Measurements from ENCODE around the gene ARID3B.
"Not testable (repeated sequence)": the region's sequence is repeated elsewhere in the genome, so short reads cannot be mapped to it uniquely, and the experiment has no call there.

ARID3B gene, protein sequence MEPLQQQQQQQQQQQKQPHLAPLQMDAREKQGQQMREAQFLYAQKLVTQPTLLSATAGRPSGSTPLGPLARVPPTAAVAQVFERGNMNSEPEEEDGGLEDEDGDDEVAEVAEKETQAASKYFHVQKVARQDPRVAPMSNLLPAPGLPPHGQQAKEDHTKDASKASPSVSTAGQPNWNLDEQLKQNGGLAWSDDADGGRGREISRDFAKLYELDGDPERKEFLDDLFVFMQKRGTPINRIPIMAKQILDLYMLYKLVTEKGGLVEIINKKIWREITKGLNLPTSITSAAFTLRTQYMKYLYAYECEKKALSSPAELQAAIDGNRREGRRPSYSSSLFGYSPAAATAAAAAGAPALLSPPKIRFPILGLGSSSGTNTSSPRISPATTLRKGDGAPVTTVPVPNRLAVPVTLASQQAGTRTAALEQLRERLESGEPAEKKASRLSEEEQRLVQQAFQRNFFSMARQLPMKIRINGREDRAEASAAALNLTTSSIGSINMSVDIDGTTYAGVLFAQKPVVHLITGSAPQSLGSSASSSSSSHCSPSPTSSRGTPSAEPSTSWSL

DNA sequence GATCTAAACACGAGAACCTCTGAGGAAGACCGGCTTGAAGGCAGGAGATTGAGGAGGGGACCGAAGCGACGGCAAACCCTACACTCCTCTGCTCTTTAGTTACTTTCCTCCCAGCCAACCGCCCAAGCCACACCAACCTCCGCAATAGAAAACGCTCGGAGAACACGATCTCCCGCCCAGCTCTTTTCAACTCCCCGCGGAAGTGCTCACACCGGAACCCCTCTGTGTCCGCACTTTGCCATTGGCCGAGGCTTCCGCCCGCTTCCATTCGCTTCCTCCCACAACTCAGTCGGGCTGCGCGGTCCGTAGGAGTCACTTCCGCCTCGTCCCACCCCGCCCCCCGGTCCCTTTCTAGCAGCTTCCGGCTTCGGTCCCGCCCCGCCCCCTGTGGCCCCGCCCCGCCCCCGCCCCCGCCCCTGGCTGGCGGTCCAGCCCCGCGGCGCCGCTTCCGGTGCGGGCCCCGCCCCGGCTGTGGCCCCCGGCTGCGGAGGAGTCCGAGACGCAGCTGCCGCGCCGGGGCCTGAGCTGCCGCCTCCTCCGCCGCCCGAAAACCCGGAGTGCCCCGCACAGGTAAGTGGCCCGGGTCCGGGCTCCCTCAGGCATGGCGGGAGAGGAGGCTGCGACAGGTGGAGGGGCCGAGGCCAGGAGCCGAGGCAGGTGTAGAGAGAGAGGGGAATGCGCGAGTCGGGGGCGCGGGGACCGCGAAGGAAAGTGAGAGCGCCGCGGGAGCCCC, at the start of gene ARID3B:
Gene ARID3B (plus strand): TSS at position 460 of the 733 bp plus-strand sequence. CDS start 2,717 bp downstream, outside the sequence.
- peak; percentile 94 to 98 for DNase-seq

DNA sequence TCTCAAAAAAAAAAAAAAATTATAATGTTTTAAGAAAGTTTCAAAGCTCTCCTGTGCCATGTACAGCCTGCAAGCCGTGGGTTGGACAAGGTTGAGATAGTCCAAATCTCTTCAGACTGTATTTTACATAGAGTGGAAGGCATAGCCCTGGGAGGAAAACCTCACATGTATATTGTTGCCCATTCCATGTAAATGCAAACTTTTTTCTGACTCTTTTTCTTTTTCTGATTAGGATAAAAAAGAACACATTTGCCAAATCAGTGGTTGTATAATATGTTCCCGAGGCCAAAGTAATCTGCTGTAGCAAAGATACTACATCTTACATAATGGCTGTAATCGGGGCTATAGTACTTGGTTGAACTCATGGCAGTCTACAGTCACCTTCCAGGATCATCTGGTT, 44.4 kb upstream of the ARID3B start:
- no peak for DNase-seq

DNA sequence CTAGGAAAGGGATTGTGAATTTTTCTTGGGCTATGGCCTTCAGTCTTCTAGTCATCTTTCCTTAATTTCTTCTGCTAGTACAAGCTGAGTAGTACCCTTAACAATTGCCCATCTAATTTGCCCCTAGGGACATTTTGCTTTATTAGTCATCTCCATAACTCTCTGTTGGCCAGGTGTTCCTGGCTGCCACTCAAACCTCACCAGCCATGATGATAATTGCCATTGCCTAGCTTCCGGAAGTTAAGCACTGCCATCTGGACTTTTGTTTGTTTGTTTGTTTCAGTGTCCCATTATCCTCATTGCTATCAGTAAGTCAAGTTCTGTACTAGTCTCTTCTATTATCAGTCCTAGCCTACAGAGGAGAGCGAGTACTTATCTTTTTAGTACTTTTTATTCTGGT, 43.4 kb upstream of the ARID3B start:
- DNase-seq = no peak

DNA sequence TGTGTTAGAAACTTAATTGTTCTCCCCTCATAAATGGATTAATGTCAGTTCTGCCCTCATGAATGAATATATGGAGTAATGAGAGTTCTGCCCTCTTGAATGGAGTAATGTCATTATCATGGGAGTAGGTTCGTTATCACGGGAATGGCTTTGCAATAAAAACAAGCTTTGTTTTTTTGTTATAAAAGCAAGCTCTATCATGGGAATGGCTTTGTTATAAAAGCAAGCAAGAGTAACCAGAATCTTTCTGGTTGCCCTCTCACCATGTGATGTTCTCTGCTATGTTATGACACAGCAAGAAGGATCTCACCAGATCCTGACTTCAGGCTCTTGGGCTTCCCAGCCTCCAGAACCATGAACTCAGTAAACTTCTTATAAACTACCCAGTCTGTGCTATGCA, 41.7 kb upstream of the ARID3B start:
- no peak for DNase-seq

DNA sequence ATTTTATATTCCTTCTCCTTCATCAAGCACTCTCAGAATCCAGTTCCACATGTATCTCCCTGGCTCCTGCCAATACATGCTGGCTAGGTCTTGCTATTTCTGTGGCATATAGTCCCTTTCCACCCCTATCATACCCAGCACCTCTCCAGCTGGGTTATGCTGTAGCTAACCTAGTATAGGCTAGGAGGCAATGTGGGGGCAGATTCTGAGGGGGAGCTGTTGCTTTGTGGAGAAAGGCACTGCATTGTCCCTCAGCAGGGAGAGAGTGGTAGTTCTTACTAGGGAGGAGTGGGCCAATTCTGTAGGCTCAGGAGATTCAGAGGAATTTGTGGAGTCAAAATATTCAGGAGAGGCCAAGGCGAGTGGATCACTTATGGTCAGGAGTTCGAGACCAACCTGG, 40.6 kb upstream of the ARID3B start:
- no peak for DNase-seq

DNA sequence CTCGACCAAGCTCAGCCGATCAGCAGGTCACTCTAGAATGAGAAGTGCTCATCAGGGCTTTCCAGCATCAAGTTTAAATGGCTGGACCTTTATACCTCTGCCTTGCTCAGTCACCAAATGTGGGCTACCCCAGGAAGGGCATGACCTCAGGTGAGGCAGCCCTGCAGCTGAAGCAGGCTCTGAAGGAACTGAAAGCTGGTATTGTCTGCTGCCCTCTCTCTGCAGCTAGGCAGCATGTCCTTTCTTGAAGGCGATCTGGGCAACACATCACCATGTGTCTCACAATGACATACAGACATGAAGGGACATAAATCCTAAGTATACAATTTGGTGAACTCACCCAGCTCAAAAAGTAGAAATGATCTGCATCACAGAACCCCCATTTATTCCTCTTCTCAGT, 38.7 kb upstream of the ARID3B start:
- DNase-seq = no peak

DNA sequence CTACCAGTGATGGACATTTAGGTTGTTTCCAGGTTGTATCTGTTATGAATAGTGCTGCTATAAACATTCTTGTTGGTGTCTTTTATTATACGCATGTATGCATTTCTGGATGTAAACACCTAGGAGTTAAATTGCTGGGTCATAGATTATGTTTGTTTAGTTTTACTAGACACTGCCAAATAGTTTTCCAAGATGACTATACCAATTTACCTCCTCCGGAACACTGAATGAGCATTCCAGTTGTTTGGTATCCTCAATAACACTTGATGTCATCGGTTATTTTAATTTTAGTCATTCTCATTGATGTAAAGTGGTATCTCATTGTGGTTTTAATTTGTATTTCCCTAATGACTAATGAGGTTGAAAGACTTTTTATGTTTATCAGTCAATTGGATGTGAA, 36.6 kb upstream of the ARID3B start:
- no peak for DNase-seq

DNA sequence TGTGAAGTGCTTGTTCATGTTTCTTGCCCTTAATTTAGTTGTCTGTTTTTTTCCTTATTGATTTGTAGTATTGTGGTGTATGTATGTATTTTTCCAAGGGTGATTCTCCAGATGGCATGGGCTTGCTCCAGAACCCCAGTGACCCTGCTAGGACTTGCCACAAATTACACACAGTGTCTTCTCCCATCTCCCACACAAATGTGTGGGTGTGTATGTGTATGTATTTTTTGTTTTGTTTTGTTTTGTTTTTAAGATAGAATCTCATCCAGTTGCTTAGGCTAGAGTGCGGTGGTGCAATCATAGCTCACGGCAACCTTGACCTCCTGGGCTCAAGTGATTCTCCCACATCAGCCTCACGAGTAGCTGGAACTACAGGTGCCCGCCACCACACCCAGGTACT, 36.2 kb upstream of the ARID3B start:
- DNase-seq = no peak

DNA sequence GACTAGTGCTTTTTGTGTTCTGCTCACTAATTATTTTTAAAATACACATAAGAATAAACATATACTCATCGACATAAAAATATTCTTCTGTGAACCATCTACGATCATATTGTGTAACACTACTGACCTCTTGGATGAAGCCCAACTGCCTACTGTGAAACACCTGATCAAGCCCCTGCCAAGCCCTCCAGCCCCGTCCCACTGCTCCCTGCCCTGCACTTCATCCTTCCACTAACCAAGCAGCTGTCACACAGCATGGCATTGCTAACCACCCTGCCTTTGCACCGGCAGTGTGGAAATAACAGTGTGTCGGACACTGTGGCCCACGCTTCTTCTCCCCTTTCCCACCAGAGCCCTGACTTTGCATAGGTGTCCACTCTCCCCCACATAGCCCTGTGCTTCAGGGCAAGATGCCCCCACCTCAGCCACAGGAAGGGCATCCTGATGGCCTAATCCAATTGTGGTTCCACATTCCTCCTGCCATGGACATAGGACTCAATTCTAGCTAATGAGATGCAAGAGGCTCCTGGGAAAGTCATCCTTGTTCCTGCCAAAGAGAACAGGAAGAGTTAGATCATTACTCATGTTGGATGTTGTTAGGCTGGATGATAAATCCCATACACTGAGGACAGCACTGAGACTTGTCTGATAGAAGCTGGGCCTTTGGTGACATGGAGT, 35.0 kb upstream of the ARID3B start:
- no peak for DNase-seq

DNA sequence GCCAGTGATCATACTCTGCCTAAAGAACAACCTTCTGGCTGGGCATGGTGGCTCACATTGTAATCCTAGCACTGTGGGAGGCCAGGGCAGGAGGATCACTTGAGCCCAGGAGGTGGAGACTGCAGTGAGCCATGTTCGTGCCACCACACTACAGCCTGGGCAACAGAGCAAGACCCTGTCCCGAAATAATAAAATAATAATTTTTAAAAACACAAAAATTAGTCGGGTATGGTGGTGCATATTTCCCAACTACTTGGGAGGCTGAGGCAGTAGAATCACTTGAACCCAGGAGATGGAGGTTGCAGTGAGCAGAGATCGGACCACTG, 34.5 kb upstream of the ARID3B start:
- DNase-seq = no peak

DNA sequence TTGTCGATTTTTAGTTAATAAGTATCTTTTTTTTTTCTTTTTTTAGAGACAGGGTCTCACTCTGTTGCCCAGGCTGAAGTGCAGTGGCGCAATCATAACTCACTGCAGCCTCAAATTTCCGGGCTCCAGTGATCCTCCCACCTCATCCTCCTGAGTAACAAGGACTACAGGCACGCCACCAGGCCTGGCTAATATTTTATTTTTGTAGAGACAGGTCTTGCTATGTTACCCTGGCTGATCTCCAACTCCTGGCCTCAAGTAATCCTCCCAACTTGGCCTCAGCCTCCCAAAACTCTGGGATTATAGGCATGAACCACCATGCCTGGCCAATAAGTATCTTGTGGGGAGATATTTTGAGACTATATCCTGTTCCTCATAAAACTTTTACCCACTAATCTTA, 29.4 kb upstream of the ARID3B start:
- DNase-seq = no peak

DNA sequence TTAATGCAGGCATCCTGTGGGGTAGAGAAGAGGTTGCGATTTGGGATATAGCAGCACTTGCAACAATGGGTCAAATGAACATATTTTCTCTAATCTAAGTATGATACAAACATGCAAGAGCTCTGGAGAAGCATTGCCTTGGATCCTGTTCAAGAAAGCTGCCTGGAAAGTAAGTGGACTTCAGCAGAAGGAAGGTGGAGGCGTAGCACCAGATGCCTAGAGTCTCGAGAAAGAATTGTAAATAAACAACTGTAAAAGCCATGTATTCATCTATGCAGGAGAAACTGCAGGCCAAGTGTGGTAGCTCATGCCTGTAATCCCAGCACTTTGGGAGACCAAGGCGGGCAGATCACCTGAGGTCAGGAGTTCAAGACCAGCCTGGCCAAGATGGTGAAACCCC, 27.0 kb upstream of the ARID3B start:
- not testable (repeated sequence) for DNase-seq

DNA sequence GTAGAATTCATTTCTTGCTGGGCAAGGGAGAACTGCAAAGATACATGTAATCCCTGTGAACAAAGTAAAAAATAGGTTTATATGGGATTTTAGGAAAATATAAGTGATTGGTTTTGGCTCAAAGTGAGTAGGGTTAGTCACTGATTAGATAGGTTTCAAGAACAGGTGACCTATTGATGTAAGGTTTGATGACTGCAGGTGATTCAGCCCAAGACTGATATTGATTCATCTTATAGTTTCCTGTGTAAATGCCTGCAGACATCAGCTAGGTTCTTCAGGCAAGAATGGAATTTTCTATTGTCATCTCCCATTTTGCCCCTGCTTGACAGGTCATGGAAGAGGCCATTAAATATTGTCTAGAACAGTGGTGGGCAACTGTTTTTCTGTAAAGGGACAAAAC, 23.9 kb upstream of the ARID3B start:
- DNase-seq = no peak

DNA sequence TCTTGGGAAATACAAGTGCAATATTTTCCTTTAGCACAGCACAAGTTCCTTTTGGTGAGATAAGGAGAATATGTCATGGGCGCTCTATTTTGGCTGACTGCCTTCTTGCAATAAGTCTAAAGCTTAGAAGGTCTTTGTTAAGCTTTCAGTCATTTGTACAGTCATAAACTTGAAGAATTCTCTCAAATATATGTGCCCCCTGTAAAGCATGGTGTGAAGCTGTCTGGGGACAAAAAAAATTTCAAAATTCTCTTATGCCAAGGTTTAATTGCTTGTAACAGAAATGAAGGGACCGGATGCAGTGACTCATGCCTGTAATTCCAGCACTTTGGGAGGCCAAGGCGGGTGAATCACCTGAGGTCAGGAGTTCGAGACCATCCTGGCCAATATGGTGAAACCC, 21.7 kb upstream of the ARID3B start:
- peak in 1 of 2 experiments; percentile 35 for DNase-seq

DNA sequence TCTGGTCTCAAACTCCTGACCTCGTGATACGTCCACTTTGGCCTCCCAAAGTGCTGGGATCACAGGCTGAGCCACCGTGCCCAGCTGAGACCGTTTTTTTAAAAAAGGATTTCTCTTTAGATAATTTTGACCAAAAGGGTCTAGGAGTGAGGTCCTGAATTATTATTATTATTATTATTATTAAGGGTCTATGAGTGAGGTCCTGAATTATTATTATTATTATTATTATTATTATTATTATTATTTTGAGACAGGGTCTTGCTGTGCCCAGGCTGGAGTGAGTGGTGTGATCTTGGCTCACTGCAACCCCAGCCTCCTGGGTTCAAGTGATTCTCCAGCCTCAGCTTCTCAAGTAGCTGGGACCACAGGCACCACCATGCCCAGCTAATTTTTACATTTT, 20.6 kb upstream of the ARID3B start:
- no peak for DNase-seq

DNA sequence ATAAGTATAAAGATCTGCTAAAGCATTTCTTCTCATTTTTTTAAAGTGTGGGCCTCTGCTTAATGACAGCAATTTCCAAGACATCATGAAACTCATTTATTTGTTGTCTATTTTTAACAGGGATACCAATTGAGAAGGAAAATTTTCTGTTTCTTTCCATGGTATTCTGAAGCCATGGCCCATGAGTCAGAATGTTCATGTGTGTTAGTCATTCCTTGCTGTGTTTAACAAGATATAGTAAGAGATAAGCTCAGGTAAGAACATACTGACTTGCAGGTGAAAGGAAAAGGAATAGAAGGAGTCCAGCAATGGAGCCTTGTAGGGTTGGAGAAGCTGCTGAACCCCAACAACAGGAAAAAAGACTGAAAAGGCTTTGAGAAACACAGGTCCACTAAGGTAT, 17.0 kb upstream of the ARID3B start:
- DNase-seq = no peak

DNA sequence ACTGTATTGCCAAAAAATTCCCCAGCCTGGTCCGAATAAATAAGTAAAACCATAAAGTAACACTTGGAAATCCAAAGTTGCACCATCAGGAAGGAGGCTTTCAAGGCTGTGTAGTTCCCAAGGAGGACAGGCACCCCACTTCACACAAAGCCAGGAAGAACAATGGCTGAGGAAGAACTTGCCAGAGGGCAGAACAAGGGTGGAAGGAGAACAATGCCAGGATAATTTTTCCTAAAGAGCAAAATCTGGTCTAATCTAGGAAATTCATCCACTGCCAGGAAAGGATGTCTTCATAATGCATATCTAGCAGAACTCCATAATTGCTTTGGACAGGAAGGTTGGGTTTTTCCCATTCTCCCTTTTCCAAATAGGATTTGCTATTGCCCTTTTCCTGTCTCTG, 15.7 kb upstream of the ARID3B start:
- DNase-seq = no peak

DNA sequence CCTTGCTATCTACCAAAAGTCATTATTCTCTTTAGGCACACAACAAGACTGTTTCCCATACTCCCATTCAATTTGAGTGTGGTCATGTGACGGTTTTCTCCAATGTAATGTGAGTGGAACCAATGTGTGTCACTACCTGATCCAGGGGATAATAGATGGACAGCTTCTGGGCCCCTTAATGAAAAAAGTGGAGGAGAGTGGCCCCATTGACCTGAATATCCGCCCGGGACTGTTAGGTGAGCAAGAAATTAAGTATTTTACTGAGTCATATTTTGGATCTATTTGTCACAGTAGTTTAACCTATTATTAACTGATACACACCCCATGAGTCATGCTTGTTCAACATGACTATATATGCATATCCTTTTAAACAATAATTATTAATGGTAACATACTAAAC, 15.1 kb upstream of the ARID3B start:
- DNase-seq = peak; percentile 72 to 78

DNA sequence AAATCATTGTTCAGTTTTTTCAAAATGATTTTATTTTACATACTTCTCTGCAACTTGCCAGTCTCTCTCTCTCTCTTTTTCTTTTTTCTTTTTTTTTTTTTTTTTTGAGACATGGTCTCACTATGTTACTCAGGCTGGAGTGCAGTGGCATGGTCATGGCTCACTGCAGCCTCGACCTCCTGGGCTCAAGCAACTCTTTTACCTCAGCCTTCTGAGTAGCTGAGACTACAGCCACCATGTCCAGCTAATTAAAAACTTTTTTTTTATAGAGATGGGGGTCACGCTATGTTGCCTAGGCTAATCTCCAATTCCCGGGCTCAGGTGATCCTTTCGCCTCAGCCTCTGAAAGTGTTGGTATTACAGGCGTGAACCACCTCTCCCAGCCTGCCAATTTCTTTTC, 12.1 kb upstream of the ARID3B start:
- DNase-seq = no peak

DNA sequence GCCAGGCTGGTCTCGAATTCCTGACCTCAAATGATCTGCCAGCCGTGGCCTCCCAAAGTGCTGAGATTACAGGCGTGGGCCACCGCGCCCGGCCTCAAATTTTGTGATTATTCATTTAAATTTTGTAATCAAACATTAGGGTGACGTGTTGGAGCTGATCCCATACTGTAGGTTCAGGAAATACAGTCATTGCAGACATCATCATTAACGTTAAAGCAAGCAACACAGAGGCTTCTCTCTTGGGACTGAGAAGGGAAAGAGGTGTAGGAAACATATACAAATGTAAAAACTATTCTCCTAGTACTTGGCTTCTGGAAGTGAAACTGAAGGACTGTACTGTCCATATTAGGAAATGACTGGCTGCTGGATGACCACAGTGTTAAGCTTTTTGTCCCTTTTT, 11.1 kb upstream of the ARID3B start:
- DNase-seq = no peak

DNA sequence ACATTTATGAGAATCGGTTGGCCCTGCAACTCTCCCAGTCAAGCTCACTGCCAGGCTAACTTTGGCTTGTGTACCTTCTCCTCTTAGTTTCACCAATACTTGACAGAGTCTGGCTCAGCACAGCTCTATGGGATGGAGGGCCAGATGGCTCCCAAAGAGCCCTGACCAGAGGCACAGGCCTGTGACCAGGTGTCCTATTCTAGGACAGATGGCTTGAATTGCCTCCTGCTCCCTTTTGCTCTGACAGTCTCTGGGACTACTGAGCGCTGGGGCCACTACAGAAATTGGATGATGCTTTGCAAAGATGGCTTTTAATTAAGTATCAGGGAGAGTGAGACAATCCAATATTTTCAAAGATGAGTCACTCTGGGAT, 10.3 kb upstream of the ARID3B start:
- no peak for DNase-seq

DNA sequence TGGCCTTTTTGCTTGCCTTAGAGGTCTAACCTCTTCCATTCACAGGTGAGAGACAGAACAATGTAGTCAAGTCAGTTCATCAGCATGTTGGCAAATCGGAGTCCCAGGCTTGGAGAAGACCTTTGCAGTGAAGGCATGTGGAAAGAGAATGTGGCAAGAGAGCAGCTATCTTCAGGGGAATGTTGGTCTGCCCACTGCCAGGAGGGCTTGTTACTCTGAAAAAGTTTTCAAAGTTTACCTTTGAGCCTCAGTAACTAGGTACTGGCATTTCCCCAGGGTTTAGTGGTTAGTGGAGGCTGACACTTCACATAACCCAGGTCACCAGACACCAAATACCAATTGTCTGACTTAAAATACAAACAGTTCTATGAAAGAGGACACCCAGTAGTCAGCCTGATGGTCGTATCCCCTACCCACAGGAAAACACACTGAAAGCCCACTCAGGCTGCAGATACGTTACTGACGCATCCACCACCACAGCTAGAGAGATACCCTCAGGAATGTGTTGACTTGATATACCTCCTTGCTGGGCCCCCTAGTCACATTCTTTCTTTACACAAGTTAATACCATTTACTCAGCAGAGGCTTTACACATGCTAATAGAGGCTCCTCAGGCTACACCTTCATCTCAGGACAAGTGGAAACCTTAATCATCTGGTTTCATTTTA, 9.7 kb upstream of the ARID3B start:
- DNase-seq = peak in 1 of 2 experiments; percentile 40

DNA sequence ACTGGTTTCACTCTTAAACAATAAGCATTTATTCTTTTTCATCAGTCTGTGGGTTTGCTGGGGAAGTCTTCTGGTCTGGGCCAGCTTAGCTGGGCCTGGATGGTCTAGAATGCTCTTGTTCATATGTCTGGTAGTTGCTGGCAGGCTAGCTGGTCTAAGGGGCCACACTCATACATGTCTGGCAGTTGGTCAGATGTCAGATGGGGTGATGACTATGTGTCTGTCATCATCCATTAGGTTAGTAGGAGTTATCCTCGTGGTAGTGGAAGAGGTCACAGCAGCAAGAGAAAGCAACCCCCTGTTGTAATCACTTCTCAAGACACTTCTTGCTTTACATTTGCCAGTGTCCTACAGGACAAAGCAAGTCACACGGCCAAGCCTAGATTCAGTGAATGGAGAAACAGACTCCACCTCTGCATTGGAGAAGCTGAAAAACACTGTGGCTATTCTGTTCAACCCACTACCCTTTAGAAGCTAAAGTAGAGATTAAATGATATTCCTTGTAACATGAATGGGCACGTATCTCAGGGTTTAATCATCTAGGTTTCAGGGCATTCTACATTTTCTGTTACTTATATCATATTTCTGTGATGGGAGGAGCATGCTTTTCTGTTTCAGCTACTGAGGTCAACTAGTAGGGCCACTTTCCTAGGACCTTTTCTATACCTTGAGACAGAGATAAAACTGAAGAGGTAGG, 5.5 kb upstream of the ARID3B start:
- DNase-seq = no peak

Measured in SW 1271 (cell line).